Activated naive CD4-positive, alpha-beta T cell treated with anti-CD3 and anti-CD28 coated beads, Interleukin-2, amount 50 U/mL, for 16 hours (primary cell): ENCODE measurements around the gene UBE3D.
"Not testable (repeated sequence)": the region's sequence is repeated elsewhere in the genome, so short reads cannot be mapped to it uniquely, and the experiment has no call there.

Experiments used
- DNase-seq: peaks from one replicate; pipeline ENCODE4 v3.0.0-alpha.2; 2020

UBE3D gene

DNA sequence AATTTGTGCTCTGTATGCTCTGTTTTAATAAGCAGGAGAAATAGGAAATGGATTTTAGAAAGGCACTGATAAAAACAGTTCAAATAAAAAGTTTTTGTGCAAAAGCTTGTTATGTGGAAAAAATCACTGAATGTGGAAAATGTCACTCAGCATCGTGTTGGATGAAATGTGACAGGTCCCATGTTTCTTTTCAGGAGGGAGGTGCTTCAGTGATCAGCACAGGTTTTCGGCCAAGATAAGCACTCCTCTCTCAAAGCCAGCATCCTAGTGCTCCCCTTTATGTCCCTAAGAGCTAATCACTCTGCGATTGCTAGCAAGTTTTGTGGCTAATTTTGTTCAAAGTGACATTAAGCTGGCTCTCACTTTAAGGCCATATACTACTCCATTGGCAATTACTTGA lies 12.0 kb downstream of the UBE3D start:
- DNase-seq = no peak

DNA sequence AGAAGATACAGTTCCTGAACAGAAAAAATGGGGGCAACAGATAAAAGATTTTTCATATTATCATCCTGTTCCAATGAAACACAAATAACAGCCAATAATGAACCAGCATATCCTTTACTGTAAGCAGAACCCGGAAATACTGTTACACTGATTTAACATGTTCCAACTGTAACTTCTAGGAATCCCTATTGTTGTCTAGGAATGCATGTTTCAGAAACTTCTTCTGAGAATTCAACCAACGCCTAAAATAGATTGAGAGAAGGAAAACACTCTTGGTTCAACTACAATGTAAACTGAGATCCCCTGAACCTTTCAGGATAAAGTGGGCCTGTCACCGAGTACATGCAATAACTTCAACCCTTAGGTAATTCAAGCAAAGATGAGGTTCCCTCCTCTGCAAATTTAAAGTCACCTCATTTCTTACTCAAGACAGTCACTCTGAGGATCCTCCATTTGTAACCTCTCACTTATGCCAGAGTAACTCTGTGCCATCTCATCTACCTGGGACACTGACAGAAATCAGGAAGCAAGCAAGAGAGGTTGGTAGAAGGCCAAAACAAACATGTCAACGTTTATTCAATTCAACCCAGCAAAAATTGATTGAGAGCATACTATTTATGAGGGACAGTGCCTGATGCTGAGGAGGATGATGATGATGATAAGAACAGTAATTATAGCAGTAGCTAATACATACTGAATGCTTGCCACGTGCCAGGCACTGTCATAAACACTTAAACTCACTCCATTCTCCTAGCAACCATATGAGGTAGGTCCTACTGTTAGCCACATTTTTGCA lies 14.1 kb downstream of the UBE3D start:
- no peak for DNase-seq

GRCh38 chr6:83047065-83047754 lies 18.4 kb downstream of the UBE3D start:
- no peak for DNase-seq

- DNase-seq = no peak
Measured at GRCh38 chr6:83044091-83044768, 21.4 kb downstream of the UBE3D start.

- DNase-seq = no peak
Measured at GRCh38 chr6:83042467-83043053, 23.1 kb downstream of the UBE3D start.

GRCh38 chr6:83038246-83038645 lies 27.4 kb downstream of the UBE3D start:
- no peak for DNase-seq

DNA sequence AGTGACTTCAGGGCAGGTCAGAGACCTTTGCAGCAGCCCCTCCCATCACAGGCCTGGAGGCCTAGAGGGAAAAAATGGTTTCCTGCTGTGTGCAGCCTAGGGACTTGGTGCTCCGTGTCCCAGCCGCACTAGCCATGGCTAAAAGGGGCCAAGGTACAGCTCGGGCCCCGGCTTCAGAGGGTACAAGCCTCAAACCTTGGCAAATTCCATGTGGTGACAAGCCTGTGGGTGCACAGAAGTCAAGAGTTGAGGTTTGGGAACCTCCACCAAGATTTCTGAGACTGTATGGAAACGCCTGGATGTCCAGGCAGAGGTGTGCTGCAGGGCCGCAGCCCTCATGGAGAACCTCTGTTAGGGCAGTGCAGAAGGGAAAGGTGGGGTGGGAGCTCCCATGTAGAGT lies 34.0 kb downstream of the UBE3D start:
- no peak for DNase-seq

- DNase-seq = no peak
Measured at GRCh38 chr6:83019741-83020140, 45.9 kb downstream of the UBE3D start.

DNA sequence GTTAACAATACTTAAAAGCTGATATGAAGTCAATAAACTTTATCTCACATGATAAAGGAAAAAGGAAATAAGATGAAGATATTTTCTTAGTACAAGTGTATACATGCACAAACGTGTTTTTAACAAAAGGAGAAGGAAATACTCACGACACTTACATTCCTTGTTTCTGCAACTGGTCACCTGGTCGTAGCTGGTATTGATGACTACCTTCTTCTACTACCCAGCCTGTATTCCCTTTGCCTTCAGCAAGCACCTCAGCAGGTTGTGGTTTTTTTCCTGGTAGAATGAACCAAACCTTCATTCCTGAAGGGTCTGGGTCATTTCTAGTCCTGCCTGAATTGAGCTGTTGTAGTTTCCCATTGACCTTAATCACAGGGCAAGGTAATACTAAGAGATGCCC lies 54.5 kb downstream of the UBE3D start:
- DNase-seq = not testable (repeated sequence)

DNA sequence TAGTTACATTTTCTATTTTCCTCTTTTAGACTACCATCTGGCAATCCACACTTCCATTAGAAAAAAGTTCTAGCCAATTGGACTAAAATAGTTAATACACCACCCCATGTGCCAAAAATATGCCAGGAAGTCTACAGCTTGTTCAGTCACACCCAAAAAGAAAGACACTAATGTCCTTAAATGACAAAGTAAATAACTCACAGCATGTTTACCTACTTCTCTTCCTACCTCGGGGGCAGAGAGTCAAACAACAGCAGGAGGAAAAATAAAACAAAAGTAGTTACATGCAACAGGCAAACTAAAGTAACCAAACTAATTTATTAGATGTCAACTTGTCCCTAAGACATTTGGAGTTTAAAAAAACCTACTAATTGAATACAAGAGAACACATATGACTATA lies 57.0 kb downstream of the UBE3D start:
- no peak for DNase-seq

DNA sequence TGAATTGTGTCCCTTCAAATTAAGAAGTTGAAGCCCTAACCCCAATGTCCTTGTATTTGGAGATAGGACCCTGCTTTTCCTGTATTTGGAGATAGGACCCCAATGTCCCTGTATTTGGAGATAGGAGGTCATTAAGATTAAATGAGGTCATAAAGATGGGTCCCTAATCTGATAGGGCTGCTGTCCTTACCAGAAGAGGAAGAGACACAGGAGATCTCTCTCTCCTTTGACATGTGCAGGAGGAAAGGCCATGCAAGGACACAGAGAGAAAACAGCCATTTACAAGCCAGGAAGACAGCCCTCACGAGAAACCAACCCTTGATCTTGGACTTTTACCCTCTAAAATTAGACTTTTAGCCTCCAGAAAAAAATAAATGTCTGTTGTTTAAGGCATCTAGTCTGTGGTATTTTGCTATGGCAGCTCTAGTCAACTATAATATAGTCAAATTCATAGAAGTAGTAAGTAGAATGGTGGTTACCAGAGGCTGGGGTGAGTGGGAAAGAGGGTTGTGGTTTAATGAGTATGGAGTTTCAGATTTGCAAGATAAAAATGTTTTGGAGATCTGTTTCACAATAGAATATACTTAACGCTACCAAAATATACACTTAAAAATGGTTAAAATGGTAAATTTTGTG lies 59.3 kb downstream of the UBE3D start:
- DNase-seq = no peak

GRCh38 chr6:82996156-82996555 lies 69.5 kb downstream of the UBE3D start:
- no peak for DNase-seq

GRCh38 chr6:82995066-82995465 lies 70.6 kb downstream of the UBE3D start:
- DNase-seq = no peak

DNA sequence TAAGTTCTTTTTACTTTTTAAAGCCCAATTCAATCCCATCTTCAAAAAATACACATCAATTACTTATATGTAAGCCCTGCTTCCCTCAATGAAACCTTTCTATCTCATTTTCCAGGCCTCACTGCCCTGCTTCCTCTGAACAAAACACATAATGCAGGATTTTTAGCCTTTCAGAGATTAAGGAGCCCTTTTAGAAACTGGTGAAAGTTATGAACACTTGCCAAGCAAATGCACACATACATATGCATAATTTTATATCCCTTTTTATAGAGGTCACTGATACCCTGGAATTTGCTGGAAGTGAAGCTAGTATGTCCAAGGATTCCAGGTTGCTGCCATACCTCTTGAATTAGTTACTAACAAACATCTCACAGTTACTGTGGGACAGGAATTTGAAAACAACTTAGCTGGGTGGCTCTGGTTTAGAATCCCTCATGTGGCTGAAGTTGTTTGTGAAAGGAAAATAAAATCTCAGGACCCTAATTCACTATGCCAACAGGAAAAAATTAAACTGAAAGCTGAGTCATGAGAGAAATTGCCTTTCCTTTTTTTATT lies 75.8 kb downstream of the UBE3D start:
- DNase-seq = no peak

- DNase-seq = no peak
Measured at GRCh38 chr6:82988930-82989351, 76.7 kb downstream of the UBE3D start.

- no peak for DNase-seq
Measured at GRCh38 chr6:82987951-82988350, 77.7 kb downstream of the UBE3D start.

GRCh38 chr6:82987416-82987815 lies 78.2 kb downstream of the UBE3D start:
- no peak for DNase-seq

GRCh38 chr6:82984720-82985119 lies 80.9 kb downstream of the UBE3D start:
- DNase-seq = no peak

- DNase-seq = no peak
Measured at GRCh38 chr6:82980086-82980485, 85.6 kb downstream of the UBE3D start.

DNA sequence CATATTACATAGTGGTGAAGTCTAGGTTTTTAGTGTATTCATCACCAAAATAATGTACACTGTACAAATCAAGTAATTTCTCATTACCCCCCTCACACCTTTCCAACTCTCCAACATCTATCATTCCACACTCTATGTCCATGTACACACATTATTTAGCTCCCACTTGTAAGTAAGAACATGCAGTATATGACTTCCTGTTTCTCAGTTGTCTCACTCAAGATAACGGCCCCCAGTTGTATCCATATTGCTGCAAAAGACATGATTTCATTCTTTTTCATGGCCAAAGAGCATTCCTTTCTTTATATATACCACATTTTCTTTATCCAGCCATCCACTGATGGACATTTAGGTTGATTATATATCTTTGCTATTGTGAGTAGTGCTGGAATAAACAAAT lies 86.0 kb downstream of the UBE3D start:
- DNase-seq = no peak

DNA sequence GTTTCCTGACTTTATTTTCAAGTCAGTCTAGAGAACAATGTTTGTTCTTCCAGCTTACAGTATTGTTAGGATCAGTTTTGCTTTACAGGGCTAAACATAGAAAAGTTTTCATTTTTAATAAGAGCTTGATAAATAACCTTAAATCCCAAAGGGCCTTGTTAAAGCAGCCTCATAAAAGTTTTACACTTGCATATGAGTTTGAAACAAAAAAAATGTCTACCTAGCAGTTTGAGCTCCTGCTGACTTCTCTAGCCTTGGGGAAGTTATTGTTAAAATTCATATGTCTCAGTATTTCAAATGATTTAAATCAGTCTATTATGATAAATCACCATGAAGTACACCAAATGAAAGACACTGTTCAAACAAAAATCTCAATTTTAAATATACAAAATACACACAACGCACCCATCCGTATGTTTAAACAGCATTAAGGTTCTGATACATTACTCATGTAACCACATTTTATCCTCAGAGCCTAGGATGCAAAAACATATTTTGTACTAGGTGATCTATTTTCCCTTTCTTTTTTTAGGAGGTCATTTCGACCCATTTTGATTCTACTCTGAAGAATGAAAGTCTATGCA lies 87.2 kb downstream of the UBE3D start:
- no peak for DNase-seq

- no peak for DNase-seq
Measured at GRCh38 chr6:82976179-82976578, 89.5 kb downstream of the UBE3D start.
